Measurements from ENCODE around the gene IGFBPL1.
A peak's percentile ranks its signal among the peaks of the same experiment; 100 is the strongest.
"Not testable (repeated sequence)": the region's sequence is repeated elsewhere in the genome, so short reads cannot be mapped to it uniquely, and the experiment has no call there.

IGFBPL1 gene

DNA sequence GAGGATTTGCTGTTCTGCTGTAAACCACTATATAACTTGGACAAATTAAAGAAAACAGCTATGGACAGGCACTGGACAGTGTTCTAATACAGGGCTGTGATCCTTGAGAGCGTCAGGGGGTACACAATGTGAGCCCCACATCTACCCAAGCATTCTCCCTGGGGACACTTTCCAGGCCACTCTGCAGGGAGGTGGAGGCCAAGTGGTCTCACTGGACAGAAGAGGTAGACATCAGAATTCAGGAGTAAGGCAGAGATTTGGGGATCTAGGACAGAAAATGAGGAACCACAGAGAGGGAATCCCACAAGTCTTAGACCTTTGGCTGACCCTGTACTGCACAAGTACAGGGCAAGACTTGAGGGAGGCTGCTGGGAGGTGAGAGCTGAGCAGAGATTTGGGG is 3.8 kb upstream of the IGFBPL1 start:
- no peak for DNase-seq

GRCh38 chr9:38424918-38425317 is 664 bp upstream of the IGFBPL1 start:
- DNase-seq, result no peak

DNA sequence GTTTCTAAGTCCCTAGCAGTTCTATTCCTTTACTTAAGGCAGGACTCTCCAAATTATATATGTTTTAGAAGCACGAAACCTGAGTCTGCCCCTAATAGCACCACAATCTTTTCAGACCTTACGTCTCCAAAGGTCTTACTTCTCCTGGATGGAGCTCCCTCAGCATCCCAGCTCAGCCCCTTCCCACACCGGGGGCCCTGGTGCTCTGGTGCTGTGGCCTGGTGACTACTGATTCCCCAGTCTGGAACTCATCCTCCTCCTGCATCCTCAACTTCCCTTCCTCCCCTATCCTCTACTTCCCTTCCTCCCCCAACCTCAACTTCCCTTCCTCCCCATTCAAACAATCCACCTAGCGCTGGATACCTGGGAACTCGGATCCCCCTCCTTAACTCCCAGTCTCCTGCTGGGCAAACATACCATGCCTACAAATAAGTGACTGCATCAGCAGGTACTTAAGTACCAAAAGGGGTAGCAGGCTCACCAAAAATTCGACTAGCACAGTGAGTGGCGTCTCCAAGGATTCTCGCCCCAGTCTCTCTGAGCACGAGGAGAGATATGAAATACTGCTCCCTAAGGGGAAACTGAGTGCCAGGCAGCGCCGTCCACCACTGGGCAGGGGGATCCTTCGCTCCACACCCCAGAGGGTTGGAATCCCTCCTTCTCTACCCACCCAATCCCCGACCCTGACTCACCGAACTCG is 831 bp downstream of the IGFBPL1 start:
- DNase-seq, result no peak

GRCh38 chr9:38422555-38423260 is 1.5 kb downstream of the IGFBPL1 start:
- DNase-seq, result no peak

DNA sequence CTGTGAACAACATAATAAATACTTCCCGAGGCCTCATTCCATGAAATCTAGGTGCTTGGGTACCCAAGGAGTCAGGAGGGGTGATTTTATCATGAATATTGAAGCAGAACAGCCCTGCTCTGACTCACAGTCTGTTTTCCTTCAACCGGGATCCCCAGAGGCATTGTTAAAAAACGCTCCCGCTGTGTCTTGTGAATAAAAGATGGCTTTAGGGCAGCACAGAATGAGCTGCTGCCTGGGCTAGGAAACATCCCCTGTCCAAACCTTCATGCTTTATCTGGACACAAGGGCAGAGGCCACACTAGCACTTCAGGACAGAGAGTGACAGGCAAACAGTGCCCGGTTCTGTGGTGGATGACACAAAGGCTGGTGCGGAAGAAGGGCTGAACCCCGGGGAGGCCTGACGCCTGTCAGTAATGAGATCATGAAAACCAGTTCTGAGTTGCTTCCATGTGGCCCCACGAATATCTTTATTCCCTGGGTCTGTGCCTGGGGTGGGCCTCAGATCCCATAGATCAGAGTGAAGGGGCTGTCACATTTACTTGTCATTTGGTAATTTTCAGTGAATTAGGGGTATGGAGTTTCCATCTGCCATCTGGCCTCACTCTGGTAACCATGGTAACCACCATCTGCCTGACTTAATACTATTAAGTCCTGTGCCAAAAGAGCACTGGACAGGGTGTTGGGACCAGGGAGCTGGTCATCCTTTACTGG is 2.6 kb downstream of the IGFBPL1 start:
- no peak for DNase-seq

DNA sequence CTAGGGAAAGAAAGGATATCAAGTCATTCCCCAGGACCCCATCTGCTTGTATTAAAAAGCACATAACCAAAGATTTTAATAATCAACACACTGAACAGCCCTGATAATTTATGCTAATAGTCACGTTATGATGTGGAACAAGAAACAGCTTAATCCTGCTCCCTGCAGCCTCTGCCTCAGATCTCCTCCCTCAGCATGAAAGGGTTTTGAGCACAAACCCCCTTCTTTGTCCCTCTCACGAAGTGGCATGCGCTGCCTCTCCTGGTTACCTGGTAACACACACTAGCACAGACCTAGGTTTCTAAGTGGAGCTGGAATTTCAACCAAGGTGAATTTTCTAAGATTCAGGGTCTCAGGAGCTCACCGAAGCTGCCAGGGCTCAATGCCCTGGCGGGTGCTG is 5.1 kb downstream of the IGFBPL1 start:
- DNase-seq, result no peak

DNA sequence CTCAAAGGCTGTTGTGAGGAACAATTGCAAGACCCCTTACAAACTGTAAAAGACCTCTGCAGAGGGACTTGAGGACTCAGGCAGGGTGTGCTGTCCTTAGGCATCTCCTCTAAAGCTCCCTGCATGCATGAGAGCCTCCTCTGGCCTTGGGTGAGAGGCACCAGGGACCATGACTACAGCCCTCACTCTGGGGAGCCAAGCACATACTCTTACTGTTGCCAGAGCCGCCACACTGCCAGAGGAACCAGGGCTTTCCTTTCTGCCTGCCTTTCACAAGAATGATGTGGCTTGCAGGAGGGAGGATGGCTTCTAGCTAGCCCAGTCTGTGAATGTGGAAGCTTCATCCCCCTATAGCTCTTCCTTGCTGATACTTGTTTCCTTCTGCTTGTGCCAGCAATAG is 5.9 kb downstream of the IGFBPL1 start:
- DNase-seq, result no peak

DNA sequence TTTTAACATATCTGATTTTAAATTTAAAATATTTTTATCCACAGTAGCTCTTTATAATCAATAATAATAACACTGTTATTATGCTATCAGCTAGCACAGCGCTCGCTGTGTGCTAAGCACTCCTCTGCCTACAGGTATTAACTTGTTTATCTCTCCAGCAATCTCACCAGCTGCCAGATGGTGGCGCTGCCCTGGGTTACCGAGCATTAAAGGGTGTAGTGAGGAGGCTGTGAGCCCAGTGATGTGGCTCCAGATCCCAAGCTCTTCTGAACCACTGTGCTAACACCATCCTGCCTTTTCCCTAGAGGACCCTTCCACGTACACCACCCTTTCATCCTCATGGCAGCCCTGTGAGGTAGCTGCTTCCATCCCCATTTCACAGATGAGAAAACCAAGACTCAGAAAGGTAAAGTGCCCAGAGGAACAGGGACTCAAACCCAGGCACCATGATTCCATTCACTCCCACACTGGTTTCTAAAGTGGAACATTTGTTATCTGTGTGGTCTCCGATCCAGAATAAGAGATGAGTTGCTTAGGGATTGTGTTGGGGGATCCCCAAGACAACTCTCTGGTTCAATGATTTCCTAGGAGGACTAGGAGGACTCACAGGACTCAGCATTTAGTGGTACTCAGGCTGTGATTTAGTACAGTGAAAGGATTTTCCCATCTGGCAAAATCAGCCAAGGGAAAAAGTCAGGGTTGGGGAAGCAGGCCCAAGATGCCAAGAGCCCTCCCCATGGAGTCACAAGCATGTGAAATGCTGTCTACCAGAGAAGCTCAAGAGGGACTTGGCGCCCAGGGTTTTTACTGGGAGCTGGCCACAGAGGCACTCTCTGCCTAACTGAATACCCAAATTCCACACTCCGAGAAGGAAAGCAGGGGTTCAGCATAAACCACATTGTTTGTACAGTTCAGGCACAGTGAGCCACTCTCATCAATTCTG is 7.0 kb downstream of the IGFBPL1 start:
- DNase-seq, result peak; percentile 45 to 51

DNA sequence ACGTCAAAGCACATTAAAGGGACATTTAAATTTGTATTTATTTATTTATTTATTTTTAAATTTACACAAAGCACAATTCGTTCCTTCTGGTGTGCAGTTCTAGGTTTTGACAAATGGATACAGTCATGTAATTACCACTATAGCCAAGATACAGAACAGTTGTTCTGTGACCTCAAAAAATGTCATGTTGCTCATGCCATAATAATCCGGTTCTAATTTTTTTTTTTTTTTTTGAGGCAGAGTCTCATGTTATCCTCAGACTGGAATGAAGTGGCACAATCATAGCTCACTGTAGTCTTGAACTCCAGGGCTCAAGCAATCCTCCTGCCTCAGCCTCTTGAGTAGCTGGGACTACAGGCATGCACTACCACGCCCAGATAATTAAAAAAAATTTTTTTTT is 7.8 kb downstream of the IGFBPL1 start:
- DNase-seq, result no peak

DNA sequence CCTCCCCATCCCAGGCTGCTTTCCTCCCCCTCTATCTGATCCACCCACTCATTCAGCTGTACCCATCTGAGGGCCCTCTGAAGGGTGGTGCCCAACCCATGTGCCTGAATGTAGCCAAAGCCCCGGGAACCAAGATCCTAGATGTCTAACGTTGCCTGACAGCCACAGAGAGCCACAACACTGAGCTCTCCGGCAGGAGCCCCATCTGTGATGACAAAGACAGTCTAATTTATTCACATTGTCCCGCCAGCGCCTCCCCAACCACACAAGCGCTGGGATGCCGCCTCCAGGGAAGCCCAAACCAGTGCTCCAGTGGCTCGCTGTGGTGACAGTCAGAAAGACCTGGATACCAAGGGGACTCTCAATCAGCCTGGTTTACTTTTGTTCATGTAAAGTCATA is 8.4 kb downstream of the IGFBPL1 start:
- DNase-seq, result no peak

- DNase-seq, result no peak
These were observed 10.1 kb downstream of the IGFBPL1 start for GRCh38 chr9:38414040-38414723.

DNA sequence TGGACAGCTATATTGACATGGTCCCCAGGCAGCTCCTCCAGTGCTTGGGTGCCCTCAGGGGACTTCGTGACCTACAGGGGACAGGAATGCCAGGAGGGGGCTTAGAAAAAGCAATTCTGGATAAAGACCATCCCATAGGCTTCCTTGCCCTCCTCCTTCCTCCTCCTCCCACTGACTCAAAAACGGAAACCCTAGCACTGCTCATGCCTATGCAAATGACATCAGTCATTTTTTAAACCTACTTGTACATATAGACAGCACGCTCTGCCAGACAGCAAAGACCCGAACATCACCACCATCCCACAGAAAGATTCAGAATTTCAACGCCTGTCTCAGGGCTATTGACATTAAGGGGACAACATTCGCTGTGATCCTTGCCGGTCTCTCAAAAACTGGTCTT is 11.0 kb downstream of the IGFBPL1 start:
- DNase-seq, result no peak

DNA sequence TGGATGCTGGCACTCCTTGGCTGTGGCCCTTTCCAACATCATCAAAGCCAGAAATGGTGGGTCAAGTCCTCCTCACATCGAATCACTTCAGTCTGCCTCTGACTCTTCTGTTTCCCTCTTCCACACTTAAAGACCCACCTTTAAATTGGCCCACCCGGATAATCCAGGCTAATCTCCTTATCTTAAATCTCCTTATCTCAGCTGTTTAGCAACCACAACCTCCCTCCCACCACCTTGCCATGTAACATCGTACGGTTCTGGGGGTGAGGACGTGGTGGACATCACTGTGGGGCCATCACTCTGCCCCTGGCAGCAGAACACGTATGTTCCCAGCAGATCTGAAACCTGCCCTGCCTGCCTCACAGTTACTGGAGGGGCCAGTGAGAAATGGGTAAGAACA is 11.5 kb downstream of the IGFBPL1 start:
- DNase-seq, result no peak

DNA sequence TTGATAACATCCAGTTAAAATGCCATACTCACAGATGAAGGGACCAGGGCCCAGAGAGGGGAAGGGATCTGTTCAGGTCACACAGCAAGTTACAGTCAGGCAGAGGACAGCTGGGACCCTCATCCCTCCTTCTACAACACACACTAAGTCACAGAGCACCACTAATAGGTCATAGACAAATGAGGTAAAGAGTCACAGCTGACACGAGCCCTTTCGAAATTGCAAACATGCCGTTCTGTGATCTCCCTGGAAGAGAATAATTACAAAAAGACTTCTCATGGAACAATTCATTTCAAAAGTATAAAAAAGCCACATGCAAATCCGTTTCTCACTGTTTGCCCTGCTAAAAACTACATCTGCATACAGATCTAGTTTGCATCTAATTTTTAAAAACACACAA is 15.5 kb downstream of the IGFBPL1 start:
- no peak for DNase-seq

- DNase-seq, result no peak
These were observed 17.6 kb downstream of the IGFBPL1 start for GRCh38 chr9:38406476-38407186.

GRCh38 chr9:38405785-38406184 is 18.5 kb downstream of the IGFBPL1 start:
- DNase-seq, result no peak

DNA sequence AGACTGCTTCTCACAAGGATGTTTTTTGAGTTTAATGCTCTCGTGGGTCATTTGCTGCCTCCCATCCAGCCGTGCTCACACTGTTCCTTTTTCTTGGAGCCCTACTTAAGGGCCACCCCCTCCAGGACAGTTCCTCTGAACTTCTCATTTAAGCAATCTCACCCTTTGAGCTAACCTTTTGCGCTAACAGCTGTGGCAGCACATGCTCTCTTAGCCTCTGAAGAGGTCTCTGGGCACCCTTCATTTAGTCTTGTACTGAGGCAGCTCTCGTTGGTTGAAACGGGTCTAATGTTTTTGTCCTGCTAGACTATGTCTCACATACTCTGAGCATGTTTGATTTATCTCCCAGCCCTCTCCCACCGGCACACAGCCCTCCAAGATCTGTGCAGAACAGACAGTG is 19.9 kb downstream of the IGFBPL1 start:
- no peak for DNase-seq

DNA sequence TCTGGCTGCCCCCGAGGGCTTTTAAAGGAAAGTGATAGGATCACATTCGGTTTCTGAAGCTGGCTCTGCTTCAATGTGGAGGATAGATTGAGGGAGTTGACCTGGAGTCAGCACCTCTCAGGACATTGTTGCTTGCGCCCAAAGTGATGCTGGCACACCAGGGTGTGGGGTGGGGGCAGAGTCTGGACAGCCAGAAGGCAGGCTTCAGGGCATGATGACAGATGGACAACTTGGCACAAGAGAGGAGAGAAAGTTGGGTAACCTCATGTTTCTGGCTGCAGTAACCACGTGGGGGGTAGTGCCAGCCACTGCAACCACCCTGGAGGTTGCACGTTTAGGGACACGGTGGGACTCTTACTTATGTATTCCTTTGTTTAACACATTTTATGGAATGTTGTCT is 22.3 kb downstream of the IGFBPL1 start:
- no peak for DNase-seq

DNA sequence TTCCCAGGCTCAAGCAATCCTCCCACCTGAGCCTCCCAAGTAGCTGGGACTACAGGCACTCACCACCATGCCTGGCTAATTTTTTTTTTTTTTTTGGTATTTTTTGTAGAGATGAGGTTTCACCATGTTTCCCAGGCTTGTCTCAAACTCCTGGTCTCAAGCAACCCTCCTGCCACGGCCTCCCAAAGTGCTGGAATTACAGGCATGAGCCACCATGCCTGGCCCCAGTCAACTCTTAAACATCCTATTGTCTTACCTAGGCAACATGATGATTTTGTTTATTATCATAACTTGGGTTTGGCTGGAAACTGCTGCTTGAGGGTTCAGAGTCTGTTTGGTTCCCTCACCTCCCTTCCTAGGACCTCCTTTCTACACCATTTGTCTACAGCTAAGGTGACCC is 25.1 kb downstream of the IGFBPL1 start:
- not testable (repeated sequence) for DNase-seq

DNA sequence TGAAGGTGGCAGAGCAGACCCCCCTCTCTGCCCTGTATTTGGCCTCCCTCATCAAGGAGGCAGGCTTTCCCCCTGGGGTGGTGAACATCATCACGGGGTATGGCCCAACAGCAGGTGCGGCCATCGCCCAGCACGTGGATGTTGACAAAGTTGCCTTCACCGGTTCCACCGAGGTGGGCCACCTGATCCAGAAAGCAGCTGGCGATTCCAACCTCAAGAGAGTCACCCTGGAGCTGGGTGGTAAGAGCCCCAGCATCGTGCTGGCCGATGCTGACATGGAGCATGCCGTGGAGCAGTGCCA is 27.9 kb downstream of the IGFBPL1 start:
- DNase-seq, result no peak

- no peak for DNase-seq
These were observed 28.4 kb downstream of the IGFBPL1 start for GRCh38 chr9:38395653-38396370.

Data from stimulated activated CD4-positive, alpha-beta T cell treated with anti-CD3 and anti-CD28 coated beads, Interleukin-2, amount 100 ng/mL, for 48 hours (primary cell).